ENCODE results near the gene SCUBE2. TPM values are rescaled to one million over a fixed set of nuclear protein-coding genes. Genes with fewer than 3 reads are reported as not detected.

SCUBE2 gene
- total RNA-seq, 1 donor from 2014 or later, result 2.5 TPM

- Mint-ChIP-seq H3K9me3 (ENCODE audit: unreplicated experiment) (peaks cover 2% of the 10 kb centered on the region), H3K4me1 (ENCODE audit: low read depth, unreplicated experiment) (peaks cover 4% of the 10 kb centered on the region), H3K27ac (ENCODE audit: unreplicated experiment) (no peak overlapping the region), H3K27me3 (ENCODE audit: unreplicated experiment) (peaks cover 3% of the 10 kb centered on the region), H3K4me3 (ENCODE audit: unreplicated experiment) (no peak overlapping the region), H3K36me3 (ENCODE audit: unreplicated experiment) (no peaks in the 10 kb centered on the region)
- DNase-seq, result no peak
- no peak for TF ChIP-seq CTCF (IDR thresholded peaks at IDR 0.05; ENCODE audit: partially characterized antibody, unreplicated experiment)
Measured at GRCh38 chr11:9060700-9061111, 30.7 kb downstream of the SCUBE2 start.

- no peak overlapping the region for H3K4me3 Mint-ChIP-seq (ENCODE audit: unreplicated experiment)
- H3K27ac Mint-ChIP-seq (ENCODE audit: unreplicated experiment), result no peak overlapping the region
- no peak for TF ChIP-seq CTCF (IDR thresholded peaks at IDR 0.05; ENCODE audit: partially characterized antibody, unreplicated experiment)
- peaks cover 2% of the 10 kb centered on the region for H3K9me3 Mint-ChIP-seq (ENCODE audit: unreplicated experiment)
- DNase-seq, result no peak
- H3K27me3 Mint-ChIP-seq (ENCODE audit: unreplicated experiment), result peaks cover 4% of the 10 kb centered on the region
- no peaks in the 10 kb centered on the region for H3K36me3 Mint-ChIP-seq (ENCODE audit: unreplicated experiment)
- no peaks in the 10 kb centered on the region for H3K4me1 Mint-ChIP-seq (ENCODE audit: low read depth, unreplicated experiment)
Measured at GRCh38 chr11:9059406-9059805, 32.0 kb downstream of the SCUBE2 start.

DNA sequence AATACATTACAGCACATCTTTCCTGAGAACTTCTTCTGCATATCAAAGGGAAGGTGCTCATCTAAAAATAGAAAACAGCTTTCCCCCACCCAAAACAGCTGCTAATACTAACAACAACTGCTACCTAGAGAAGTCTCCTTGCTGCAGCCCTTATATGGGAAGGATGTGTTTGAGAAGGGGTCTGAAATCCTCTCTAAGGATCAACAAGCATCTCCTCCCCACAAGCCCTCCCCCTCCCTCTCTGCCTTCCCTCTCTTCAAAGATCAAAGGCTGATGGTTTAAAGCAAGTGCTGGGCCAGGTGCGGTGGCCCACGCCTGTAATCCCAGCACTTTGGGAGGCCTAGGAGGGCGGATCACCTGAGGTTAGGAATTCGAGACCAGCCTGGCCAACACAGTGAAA, 33.5 kb downstream of the SCUBE2 start:
- no peak for TF ChIP-seq CTCF (IDR thresholded peaks at IDR 0.05; ENCODE audit: partially characterized antibody, unreplicated experiment)
- no peaks in the 10 kb centered on the region for H3K4me1 Mint-ChIP-seq (ENCODE audit: low read depth, unreplicated experiment)
- no peak overlapping the region for H3K27ac Mint-ChIP-seq (ENCODE audit: unreplicated experiment)
- H3K36me3 Mint-ChIP-seq (ENCODE audit: unreplicated experiment), result no peaks in the 10 kb centered on the region
- peaks cover 2% of the 10 kb centered on the region for H3K9me3 Mint-ChIP-seq (ENCODE audit: unreplicated experiment)
- DNase-seq, result no peak
- peaks cover 6% of the 10 kb centered on the region for H3K27me3 Mint-ChIP-seq (ENCODE audit: unreplicated experiment)
- no peak overlapping the region for H3K4me3 Mint-ChIP-seq (ENCODE audit: unreplicated experiment)

- Mint-ChIP-seq H3K4me3 (ENCODE audit: unreplicated experiment) (no peak overlapping the region), H3K36me3 (ENCODE audit: unreplicated experiment) (no peaks in the 10 kb centered on the region), H3K9me3 (ENCODE audit: unreplicated experiment) (no peaks in the 10 kb centered on the region), H3K27ac (ENCODE audit: unreplicated experiment) (no peak overlapping the region), H3K4me1 (ENCODE audit: low read depth, unreplicated experiment) (no peaks in the 10 kb centered on the region), H3K27me3 (ENCODE audit: unreplicated experiment) (peaks cover 6% of the 10 kb centered on the region)
- no peak for DNase-seq
- no peak for TF ChIP-seq CTCF (IDR thresholded peaks at IDR 0.05; ENCODE audit: partially characterized antibody, unreplicated experiment)
Measured at GRCh38 chr11:9057007-9057406, 34.4 kb downstream of the SCUBE2 start.

- no peak for DNase-seq
- no peak overlapping the region for H3K4me3 Mint-ChIP-seq (ENCODE audit: unreplicated experiment)
- no peak for TF ChIP-seq CTCF (IDR thresholded peaks at IDR 0.05; ENCODE audit: partially characterized antibody, unreplicated experiment)
- H3K27me3 Mint-ChIP-seq (ENCODE audit: unreplicated experiment), result peaks cover 6% of the 10 kb centered on the region
- H3K36me3 Mint-ChIP-seq (ENCODE audit: unreplicated experiment), result no peaks in the 10 kb centered on the region
- no peak overlapping the region for H3K27ac Mint-ChIP-seq (ENCODE audit: unreplicated experiment)
- no peaks in the 10 kb centered on the region for H3K9me3 Mint-ChIP-seq (ENCODE audit: unreplicated experiment)
- H3K4me1 Mint-ChIP-seq (ENCODE audit: low read depth, unreplicated experiment), result no peaks in the 10 kb centered on the region
Measured at GRCh38 chr11:9056467-9056866, 34.9 kb downstream of the SCUBE2 start.
